ENCODE results near the gene ITGA6.

DNA sequence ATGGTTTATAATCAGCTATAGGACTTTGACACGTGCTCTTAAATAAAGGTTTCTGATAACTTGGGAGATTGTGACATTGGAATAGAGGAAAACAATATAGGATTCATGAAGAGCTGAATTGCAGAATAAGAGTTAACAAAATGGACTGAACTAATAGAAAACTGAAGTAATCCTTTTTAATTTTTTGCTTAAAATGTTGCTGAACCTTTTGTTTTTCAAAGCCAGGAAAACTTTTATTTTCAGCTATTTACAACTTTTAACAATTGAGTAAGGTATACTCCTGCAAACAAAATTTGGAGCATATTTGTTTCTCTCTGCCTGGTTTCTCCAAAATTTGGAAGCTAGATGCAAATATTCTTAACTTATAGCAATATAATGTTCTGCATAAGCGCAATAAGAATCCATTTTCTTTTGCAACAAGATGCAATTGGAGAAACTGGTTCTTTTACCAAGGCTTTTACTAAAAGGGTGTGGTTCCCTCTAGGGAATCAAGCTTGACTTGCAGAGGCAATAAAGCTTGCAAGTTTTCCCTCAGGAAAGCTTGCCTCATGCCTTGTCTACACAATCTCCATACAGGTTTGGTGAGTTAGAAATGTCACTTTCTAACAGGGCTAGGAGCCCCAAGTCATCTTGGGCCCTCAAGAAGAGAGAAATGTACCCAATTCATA lies 118.2 kb downstream of the ITGA6 start:
- TF ChIP-seq, protein P1, sequence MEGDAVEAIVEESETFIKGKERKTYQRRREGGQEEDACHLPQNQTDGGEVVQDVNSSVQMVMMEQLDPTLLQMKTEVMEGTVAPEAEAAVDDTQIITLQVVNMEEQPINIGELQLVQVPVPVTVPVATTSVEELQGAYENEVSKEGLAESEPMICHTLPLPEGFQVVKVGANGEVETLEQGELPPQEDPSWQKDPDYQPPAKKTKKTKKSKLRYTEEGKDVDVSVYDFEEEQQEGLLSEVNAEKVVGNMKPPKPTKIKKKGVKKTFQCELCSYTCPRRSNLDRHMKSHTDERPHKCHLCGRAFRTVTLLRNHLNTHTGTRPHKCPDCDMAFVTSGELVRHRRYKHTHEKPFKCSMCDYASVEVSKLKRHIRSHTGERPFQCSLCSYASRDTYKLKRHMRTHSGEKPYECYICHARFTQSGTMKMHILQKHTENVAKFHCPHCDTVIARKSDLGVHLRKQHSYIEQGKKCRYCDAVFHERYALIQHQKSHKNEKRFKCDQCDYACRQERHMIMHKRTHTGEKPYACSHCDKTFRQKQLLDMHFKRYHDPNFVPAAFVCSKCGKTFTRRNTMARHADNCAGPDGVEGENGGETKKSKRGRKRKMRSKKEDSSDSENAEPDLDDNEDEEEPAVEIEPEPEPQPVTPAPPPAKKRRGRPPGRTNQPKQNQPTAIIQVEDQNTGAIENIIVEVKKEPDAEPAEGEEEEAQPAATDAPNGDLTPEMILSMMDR (IDR thresholded peaks at IDR 0.05; ENCODE audit: low read depth, low read length, poor library complexity, severe bottlenecking): no peak
- no peak for TF ChIP-seq EZH2phosphoT487 (IDR thresholded peaks at IDR 0.05; ENCODE audit: borderline replicate concordance, low read length)

All from DOHH2 (cell line).